ENCODE results near the gene CMTM6. TPM values are rescaled to one million over a fixed set of nuclear protein-coding genes. Genes with fewer than 3 reads are reported as not detected.
A peak's percentile ranks its signal among the peaks of the same experiment; 100 is the strongest.

Gene CMTM6
- total and polyA plus RNA-seq, 10 of the 15 experiments (the other 5 are each of a cell fraction or from before 2014, with no cell fraction given), result 27.1 to 97.3 (median 61.4) TPM

GRCh38 chr3:32481791-32482631 lies 20.6 kb downstream of the CMTM6 start:
- CTCF ChIA-PET, result interaction anchor here (1.2 to 1.8 kb wide), 2 partner anchors 12 to 14 kb away, joined by 3 to 4 read pairs; no protein-coding TSS in a partner anchor

GRCh38 chr3:32480604-32481003 lies 22.0 kb downstream of the CMTM6 start:
- WGBS (ENCODE audit: insufficient coverage, insufficient replicate concordance, low lambda C conversion rate, missing lambda C conversion rate), result 67% methylated on average over 1 of the region's 1 CpG
- ATAC-seq, result no peak
- no peaks in the 10 kb centered on the region for H3K27me3 ChIP-seq (replicated peaks in 1 of 2; ENCODE audit: control insufficient read depth in 2 of 2, insufficient read depth in 2 of 2, low read length in 1 of 2)
- BruUV-seq (replicated peaks), result no TSS peak
- CTCF ChIA-PET, result interaction anchor here (0.6 to 1.8 kb wide), 4 partner anchors 10 to 102 kb away, joined by 3 to 4 read pairs (median 3); no protein-coding TSS in a partner anchor
- FAIRE-seq, result no peak
- H2AFZ ChIP-seq (ENCODE audit: control insufficient read depth, low read depth, low read length), result no peak overlapping the region
- no peak for DNase-seq (ENCODE audit: low read depth, low spot score)
- in situ Hi-C loops (cut with MboI), result no loop called here
- SMC1A ChIA-PET (ENCODE audit: uncharacterized antibody, unreplicated experiment), result interaction anchor here (1.0 to 1.6 kb wide), 2 partner anchors 13 kb away, joined by 3 read pairs; no protein-coding TSS in a partner anchor
- no peaks in the 10 kb centered on the region for H3K9me3 ChIP-seq (replicated peaks; ENCODE audit: control insufficient read depth, insufficient read depth, low read length)
- POLR2A ChIA-PET, result no interaction called here
- intact Hi-C loops (cut with micrococcal nuclease; ENCODE audit: unreplicated experiment), result no loop called here
- H3K4me1 ChIP-seq (ENCODE audit: control insufficient read depth, insufficient read depth, low read length), result no peaks in the 10 kb centered on the region
- H3K4me2 ChIP-seq (ENCODE audit: control insufficient read depth, insufficient read depth), result no peak overlapping the region
- no peak overlapping the region for H3K9ac ChIP-seq (ENCODE audit: control insufficient read depth, insufficient read depth, low read length)
- H4K20me1 ChIP-seq (ENCODE audit: control insufficient read depth, insufficient read depth), result no peaks in the 10 kb centered on the region; the same call in 1 of the 2 replicates
- no peaks in the 10 kb centered on the region for H3K79me2 ChIP-seq (ENCODE audit: control insufficient read depth, insufficient read depth, low read length)
- peaks cover 0 to 8% of the 10 kb centered on the region in 2 experiments; a peak in 1 of 4 replicates for H3K36me3 ChIP-seq (ENCODE audit: control insufficient read depth in 2 of 2, insufficient read depth in 2 of 2, low read length in 1 of 2)
- no peak overlapping the region for H3K4me3 ChIP-seq
- H3K27ac ChIP-seq (ENCODE audit: control insufficient read depth, insufficient read depth), result no peak overlapping the region
- RAD21 ChIA-PET (ENCODE audit: unreplicated experiment), result no interaction called here
- TF ChIP-seq SREBF2 (IDR thresholded peaks at IDR 0.05; ENCODE audit: low read length) (no peak), ATF3 (IDR thresholded peaks at IDR 0.05; ENCODE audit: borderline replicate concordance, extremely low read depth, low read depth, low read length) (no peak), BMI1 (IDR thresholded peaks at IDR 0.05; ENCODE audit: borderline replicate concordance) (no peak), KDM1A (IDR thresholded peaks at IDR 0.05; ENCODE audit: borderline replicate concordance) (no peak), PML (IDR thresholded peaks at IDR 0.05; ENCODE audit: low read length) (no peak), IRF3 (IDR thresholded peaks at IDR 0.05) (no peak), HSF1 (IDR thresholded peaks at IDR 0.05; ENCODE audit: low read depth, low read length) (no peak), MLLT1 (IDR thresholded peaks at IDR 0.05) (no peak), KLF5 (IDR thresholded peaks at IDR 0.05; ENCODE audit: partially characterized antibody) (no peak)

More at GRCh38 chr3:32481791-32482631, 20.6 kb downstream of the CMTM6 start:
- Histone ChIP-seq H3K4me1 (ENCODE audit: control insufficient read depth, insufficient read depth, low read length) (no peaks in the 10 kb centered on the region), H2AFZ (ENCODE audit: control insufficient read depth, low read depth, low read length) (no peak overlapping the region), H4K20me1 (ENCODE audit: control insufficient read depth, insufficient read depth) (no peaks in the 10 kb centered on the region; the same call in 1 of the 2 replicates), H3K27ac (ENCODE audit: control insufficient read depth, insufficient read depth) (no peak overlapping the region), H3K9me3 (replicated peaks; ENCODE audit: control insufficient read depth, insufficient read depth, low read length) (no peaks in the 10 kb centered on the region), H3K27me3 (replicated peaks in 1 of 2; ENCODE audit: control insufficient read depth in 2 of 2, insufficient read depth in 2 of 2, low read length in 1 of 2) (no peaks in the 10 kb centered on the region), H3K4me3 (no peak overlapping the region), H3K9ac (ENCODE audit: control insufficient read depth, insufficient read depth, low read length) (no peak overlapping the region), H3K4me2 (ENCODE audit: control insufficient read depth, insufficient read depth) (no peak overlapping the region), H3K79me2 (ENCODE audit: control insufficient read depth, insufficient read depth, low read length) (no peaks in the 10 kb centered on the region), H3K36me3 (ENCODE audit: control insufficient read depth in 2 of 2, insufficient read depth in 2 of 2, low read length in 1 of 2) (peaks cover 0 to 8% of the 10 kb centered on the region in 2 experiments; a peak in 1 of 4 replicates)
- ChIA-PET SMC1A (ENCODE audit: uncharacterized antibody, unreplicated experiment) (interaction anchor here (0.8 to 1.9 kb wide), 8 partner anchors 9 to 206 kb away, joined by 3 to 8 read pairs (median 4); no protein-coding TSS in a partner anchor), POLR2A (interaction anchor here (0.5 to 0.8 kb wide), 2 partner anchors 11 to 17 kb away, joined by 4 read pairs; no protein-coding TSS in a partner anchor), RAD21 (ENCODE audit: unreplicated experiment) (interaction anchor here (1.1 kb wide), 1 partner anchor 25 kb away, joined by 3 read pairs; no protein-coding TSS in a partner anchor)
- ATAC-seq (peak; percentile 28; the same call in 1 of the 3 replicates), DNase-seq (ENCODE audit: low read depth, low spot score) (no peak), FAIRE-seq (no peak)
- BruUV-seq (replicated peaks), result no TSS peak
- no peak for TF ChIP-seq WRNIP1 (IDR thresholded peaks at IDR 0.05; ENCODE audit: borderline replicate concordance, low read depth, low read length)
- no peak for TF ChIP-seq MEF2B (IDR thresholded peaks at IDR 0.05; ENCODE audit: partially characterized antibody, poor library complexity, severe bottlenecking)
- intact Hi-C loops (cut with micrococcal nuclease; ENCODE audit: unreplicated experiment), result no loop called here
- in situ Hi-C loops (cut with MboI), result no loop called here
- WGBS (ENCODE audit: insufficient coverage, insufficient replicate concordance, low lambda C conversion rate, missing lambda C conversion rate), result 97% methylated on average over 3 of the region's 3 CpGs

Measured in GM12878 (cell line).